CD4-positive, alpha-beta T cell treated with Interleukin-17A for 1 hour (primary cell): ENCODE results near the gene ZNF492.
"Not testable (repeated sequence)": the region's sequence is repeated elsewhere in the genome, so short reads cannot be mapped to it uniquely, and the experiment has no call there.

Experiments
- DNase-seq: peaks from one replicate; pipeline ENCODE4 v3.0.0-alpha.2; 2020

ZNF492 gene

GRCh38 chr19:22617614-22618320 is 16.4 kb upstream of the ZNF492 start:
- DNase-seq: no peak

GRCh38 chr19:22619371-22619770 is 14.8 kb upstream of the ZNF492 start:
- DNase-seq: no peak

GRCh38 chr19:22619932-22620331 is 14.2 kb upstream of the ZNF492 start:
- DNase-seq: no peak

GRCh38 chr19:22620401-22620800 is 13.7 kb upstream of the ZNF492 start:
- DNase-seq: no peak

- DNase-seq: no peak
Measured at GRCh38 chr19:22620912-22621311, 13.2 kb upstream of the ZNF492 start.

- no peak for DNase-seq
Measured at GRCh38 chr19:22622020-22622419, 12.1 kb upstream of the ZNF492 start.

- DNase-seq: no peak
Measured at GRCh38 chr19:22622901-22623840, 11.0 kb upstream of the ZNF492 start.

GRCh38 chr19:22623841-22624221 is 10.3 kb upstream of the ZNF492 start:
- DNase-seq: no peak

- DNase-seq: no peak
Measured at GRCh38 chr19:22625266-22626035, 8.7 kb upstream of the ZNF492 start.

- DNase-seq: no peak
Measured at GRCh38 chr19:22627526-22627925, 6.6 kb upstream of the ZNF492 start.

- DNase-seq: no peak
Measured at GRCh38 chr19:22628401-22628800, 5.7 kb upstream of the ZNF492 start.

- no peak for DNase-seq
Measured at GRCh38 chr19:22634450-22634827, 315 bp downstream of the ZNF492 start.

GRCh38 chr19:22685493-22685892 is 51.4 kb downstream of the ZNF492 start:
- DNase-seq: not testable (repeated sequence)

GRCh38 chr19:22702661-22703060 is 68.5 kb downstream of the ZNF492 start:
- DNase-seq: not testable (repeated sequence)

GRCh38 chr19:22703096-22703495 is 69.0 kb downstream of the ZNF492 start:
- not testable (repeated sequence) for DNase-seq

GRCh38 chr19:22708983-22709382 is 74.9 kb downstream of the ZNF492 start:
- DNase-seq: no peak
